ENCODE results near the gene ATXN3. TPM values are rescaled to one million over a fixed set of nuclear protein-coding genes. Genes with fewer than 3 reads are reported as not detected.

Gene ATXN3
- total RNA-seq, 4 donors from 2014 or later = 17.1 to 35.6 (median 25.9) TPM

DNA sequence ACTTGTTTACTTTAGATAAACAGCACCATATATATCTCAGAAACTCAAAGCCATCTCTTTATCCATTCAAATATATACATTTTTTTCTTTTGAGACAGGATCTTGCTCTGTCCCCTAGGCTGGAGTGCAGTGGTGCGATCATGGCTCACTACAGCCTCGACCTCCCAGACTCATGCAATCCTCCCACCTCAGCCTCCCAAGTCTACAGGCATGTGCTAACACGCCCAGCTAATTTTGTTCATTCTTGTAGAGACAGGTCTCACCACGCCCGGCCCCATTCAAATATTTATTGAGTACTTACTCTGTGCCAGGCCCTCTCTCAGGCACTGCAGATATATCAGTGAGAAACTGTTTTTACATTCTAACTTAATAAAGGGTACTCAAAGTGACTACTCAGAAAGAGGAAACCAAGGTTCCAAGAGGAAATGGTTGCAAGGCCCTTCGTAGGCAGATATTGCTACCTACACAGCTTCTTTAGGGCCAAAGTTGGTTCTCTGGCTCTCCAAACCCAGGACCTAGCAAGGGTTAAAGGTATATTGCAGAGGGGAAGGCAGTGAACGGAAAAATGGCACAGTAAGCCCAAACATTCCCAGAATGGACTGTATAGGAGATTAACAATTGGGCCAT lies 2.9 kb downstream of the ATXN3 start:
- peaks cover 8 to 38% (median 19%) of the 10 kb centered on the region in 4 donors for H3K4me1 ChIP-seq
- no peaks in the 10 kb centered on the region for H3K9me3 ChIP-seq
- TF ChIP-seq POLR2AphosphoS5 (IDR thresholded peaks at IDR 0.05) = no peak
- no peak for TF ChIP-seq EP300 (IDR thresholded peaks at IDR 0.05; ENCODE audit: low read depth)
- TF ChIP-seq POLR2A (IDR thresholded peaks at IDR 0.05) = no peak
- no peak overlapping the region for H3K4me3 ChIP-seq
- intact Hi-C loops (cut with DNase I; ENCODE audit: low total_unique reads) (no loop called here), in situ Hi-C loops (cut with MboI; ENCODE audit: low pct_ligation_motif_present in 1 of 4, low pct_unique_long_range_greater_than_20kb in 1 of 4, low sequenced_read_pairs in 3 of 4) (no loop called here)
- no peak overlapping the region for H3K27ac ChIP-seq
- no peak for DNase-seq
- H3K36me3 ChIP-seq = no peaks in the 10 kb centered on the region
- H3K27me3 ChIP-seq = no peaks in the 10 kb centered on the region
- 69 to 75% methylated on average over 6 to 7 of the region's 7 CpGs for WGBS, 2 donors (ENCODE audit: low coverage in 1 of 2)

DNA sequence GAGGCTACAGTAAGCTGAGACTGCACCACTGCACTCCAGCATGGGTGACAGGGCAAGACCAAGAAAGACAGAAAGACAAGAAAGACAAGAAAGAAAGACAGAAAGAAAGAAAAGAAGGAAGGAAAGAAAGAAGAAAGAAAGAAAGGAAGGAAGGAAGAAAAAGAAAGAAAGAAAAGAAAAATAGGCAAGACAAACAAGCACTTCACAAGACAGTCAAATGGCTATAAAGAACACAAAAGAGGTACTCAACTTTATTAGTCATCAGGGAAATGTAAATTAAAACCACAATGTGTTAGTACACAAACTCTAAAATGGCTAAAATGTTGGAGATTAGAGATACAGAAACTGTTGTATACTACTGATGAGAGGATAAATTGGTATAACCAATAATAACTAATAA lies 6.6 kb downstream of the ATXN3 start:
- TF ChIP-seq, protein P1, sequence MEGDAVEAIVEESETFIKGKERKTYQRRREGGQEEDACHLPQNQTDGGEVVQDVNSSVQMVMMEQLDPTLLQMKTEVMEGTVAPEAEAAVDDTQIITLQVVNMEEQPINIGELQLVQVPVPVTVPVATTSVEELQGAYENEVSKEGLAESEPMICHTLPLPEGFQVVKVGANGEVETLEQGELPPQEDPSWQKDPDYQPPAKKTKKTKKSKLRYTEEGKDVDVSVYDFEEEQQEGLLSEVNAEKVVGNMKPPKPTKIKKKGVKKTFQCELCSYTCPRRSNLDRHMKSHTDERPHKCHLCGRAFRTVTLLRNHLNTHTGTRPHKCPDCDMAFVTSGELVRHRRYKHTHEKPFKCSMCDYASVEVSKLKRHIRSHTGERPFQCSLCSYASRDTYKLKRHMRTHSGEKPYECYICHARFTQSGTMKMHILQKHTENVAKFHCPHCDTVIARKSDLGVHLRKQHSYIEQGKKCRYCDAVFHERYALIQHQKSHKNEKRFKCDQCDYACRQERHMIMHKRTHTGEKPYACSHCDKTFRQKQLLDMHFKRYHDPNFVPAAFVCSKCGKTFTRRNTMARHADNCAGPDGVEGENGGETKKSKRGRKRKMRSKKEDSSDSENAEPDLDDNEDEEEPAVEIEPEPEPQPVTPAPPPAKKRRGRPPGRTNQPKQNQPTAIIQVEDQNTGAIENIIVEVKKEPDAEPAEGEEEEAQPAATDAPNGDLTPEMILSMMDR (IDR thresholded peaks at IDR 0.05) = no peak
- Histone ChIP-seq H3K4me3 (no peak overlapping the region), H3K9me3 (no peaks in the 10 kb centered on the region), H3K36me3 (peaks cover 0 to 8% (median 2%) of the 10 kb centered on the region in 4 donors), H3K4me1 (peaks cover 0 to 25% (median 10%) of the 10 kb centered on the region in 4 donors), H3K27me3 (no peaks in the 10 kb centered on the region), H3K27ac (no peak overlapping the region)
- DNase-seq = no peak
- in situ Hi-C loops (cut with MboI; ENCODE audit: low pct_ligation_motif_present in 1 of 4, low pct_unique_long_range_greater_than_20kb in 1 of 4, low sequenced_read_pairs in 3 of 4) = no loop called here
- intact Hi-C loops (cut with DNase I; ENCODE audit: low total_unique reads) = no loop called here

- Histone ChIP-seq H3K36me3 (peaks cover 0 to 32% (median 15%) of the 10 kb centered on the region in 4 donors), H3K27ac (no peak overlapping the region), H3K9me3 (no peaks in the 10 kb centered on the region), H3K4me1 (no peaks in the 10 kb centered on the region), H3K27me3 (no peaks in the 10 kb centered on the region), H3K4me3 (no peak overlapping the region)
- TF ChIP-seq, protein P1 (IDR thresholded peaks at IDR 0.05) = no peak
- no peak for TF ChIP-seq POLR2A (IDR thresholded peaks at IDR 0.05)
- TF ChIP-seq POLR2AphosphoS5 (IDR thresholded peaks at IDR 0.05) = no peak
- TF ChIP-seq EP300 (IDR thresholded peaks at IDR 0.05; ENCODE audit: low read depth) = no peak
- no peak for DNase-seq
- intact Hi-C loops (cut with DNase I; ENCODE audit: low total_unique reads) = no loop called here
- WGBS, 2 donors (ENCODE audit: low coverage in 1 of 2) = 17 to 29% methylated on average over 1 of the region's 1 CpG
- in situ Hi-C loops (cut with MboI; ENCODE audit: low pct_ligation_motif_present in 1 of 4, low pct_unique_long_range_greater_than_20kb in 1 of 4, low sequenced_read_pairs in 3 of 4) = no loop called here
Observed at GRCh38 chr14:92093320-92093719, 13.1 kb downstream of the ATXN3 start.

- no peak for DNase-seq
- in situ Hi-C loops (cut with MboI; ENCODE audit: low pct_ligation_motif_present in 1 of 4, low pct_unique_long_range_greater_than_20kb in 1 of 4, low sequenced_read_pairs in 3 of 4) (no loop called here), intact Hi-C loops (cut with DNase I; ENCODE audit: low total_unique reads) (no loop called here)
- TF ChIP-seq POLR2A (IDR thresholded peaks at IDR 0.05) (no peak), POLR2AphosphoS5 (IDR thresholded peaks at IDR 0.05) (no peak), EP300 (IDR thresholded peaks at IDR 0.05; ENCODE audit: low read depth) (no peak)
- TF ChIP-seq, protein P1 (IDR thresholded peaks at IDR 0.05) = no peak
- Histone ChIP-seq H3K9me3 (no peaks in the 10 kb centered on the region), H3K27me3 (no peaks in the 10 kb centered on the region), H3K27ac (no peak overlapping the region), H3K4me1 (no peaks in the 10 kb centered on the region), H3K36me3 (peaks cover 0 to 50% (median 7%) of the 10 kb centered on the region in 4 donors), H3K4me3 (no peak overlapping the region)
- WGBS, 2 donors (ENCODE audit: low coverage in 1 of 2) = 51 to 68% methylated on average over 4 to 5 of the region's 5 CpGs
Observed at GRCh38 chr14:92088494-92088893, 17.9 kb downstream of the ATXN3 start.

GRCh38 chr14:92074555-92074954 lies 31.8 kb downstream of the ATXN3 start:
- intact Hi-C loops (cut with DNase I; ENCODE audit: low total_unique reads) (no loop called here), in situ Hi-C loops (cut with MboI; ENCODE audit: low pct_ligation_motif_present in 1 of 4, low pct_unique_long_range_greater_than_20kb in 1 of 4, low sequenced_read_pairs in 3 of 4) (no loop called here)
- Histone ChIP-seq H3K4me3 (no peak overlapping the region), H3K9me3 (no peaks in the 10 kb centered on the region), H3K27me3 (no peaks in the 10 kb centered on the region), H3K27ac (no peak overlapping the region), H3K4me1 (no peaks in the 10 kb centered on the region), H3K36me3 (peaks cover 0 to 50% (median 3%) of the 10 kb centered on the region in 4 donors)
- TF ChIP-seq POLR2A (IDR thresholded peaks at IDR 0.05) (no peak), POLR2AphosphoS5 (IDR thresholded peaks at IDR 0.05) (no peak), EP300 (IDR thresholded peaks at IDR 0.05; ENCODE audit: low read depth) (no peak)
- TF ChIP-seq, protein P1 (IDR thresholded peaks at IDR 0.05) = no peak
- DNase-seq = no peak
